ENCODE measurements around the gene MFN1. TPM values are rescaled to one million over a fixed set of nuclear protein-coding genes. Genes with fewer than 3 reads are reported as not detected.

The MFN1 gene
- total RNA-seq, 1 donor = 70.4 TPM

DNA sequence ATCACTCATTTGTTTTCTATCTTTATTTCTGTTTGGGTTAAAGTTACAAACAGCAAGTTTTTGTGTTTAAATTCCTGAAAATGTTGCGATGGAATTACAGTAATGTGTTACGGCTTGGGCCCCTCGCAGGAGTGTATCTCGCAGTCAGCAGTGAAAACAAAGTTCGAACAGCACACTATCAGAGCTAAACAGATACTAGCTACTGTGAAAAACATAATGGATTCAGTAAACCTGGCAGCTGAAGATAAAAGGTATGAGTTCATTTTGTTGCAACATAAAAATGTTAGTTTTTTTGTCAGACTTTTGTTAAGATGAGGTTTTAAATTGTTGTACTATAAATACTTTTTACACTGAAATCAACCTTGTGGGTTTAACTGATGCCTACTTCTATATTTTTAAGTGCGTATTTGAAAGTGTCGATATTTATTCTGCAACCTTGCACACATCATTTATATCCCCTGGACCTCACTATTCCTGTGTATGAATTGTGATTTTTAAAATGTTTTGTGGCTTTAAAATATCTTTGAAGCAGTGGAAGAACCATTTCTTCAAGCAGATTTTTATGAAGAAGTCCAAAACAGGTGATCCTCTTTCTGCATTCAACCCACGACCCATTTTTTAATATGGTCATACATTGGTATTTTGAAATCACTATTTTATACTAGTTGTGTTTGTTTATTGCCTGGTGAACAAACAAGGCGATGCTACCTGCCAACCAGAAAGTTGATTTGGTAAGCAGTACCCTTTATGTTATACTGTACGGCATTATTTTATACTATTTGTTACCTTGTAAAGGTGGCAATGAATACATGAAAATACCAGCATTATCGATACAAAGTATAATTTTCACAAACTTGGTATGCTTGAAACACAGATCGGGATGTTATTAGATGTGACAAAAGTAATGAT is 27.8 kb downstream of the MFN1 start:
- H3K4me3 ChIP-seq (ENCODE audit: low read depth, low read length) = no peak overlapping the region
- TF ChIP-seq, protein P1, sequence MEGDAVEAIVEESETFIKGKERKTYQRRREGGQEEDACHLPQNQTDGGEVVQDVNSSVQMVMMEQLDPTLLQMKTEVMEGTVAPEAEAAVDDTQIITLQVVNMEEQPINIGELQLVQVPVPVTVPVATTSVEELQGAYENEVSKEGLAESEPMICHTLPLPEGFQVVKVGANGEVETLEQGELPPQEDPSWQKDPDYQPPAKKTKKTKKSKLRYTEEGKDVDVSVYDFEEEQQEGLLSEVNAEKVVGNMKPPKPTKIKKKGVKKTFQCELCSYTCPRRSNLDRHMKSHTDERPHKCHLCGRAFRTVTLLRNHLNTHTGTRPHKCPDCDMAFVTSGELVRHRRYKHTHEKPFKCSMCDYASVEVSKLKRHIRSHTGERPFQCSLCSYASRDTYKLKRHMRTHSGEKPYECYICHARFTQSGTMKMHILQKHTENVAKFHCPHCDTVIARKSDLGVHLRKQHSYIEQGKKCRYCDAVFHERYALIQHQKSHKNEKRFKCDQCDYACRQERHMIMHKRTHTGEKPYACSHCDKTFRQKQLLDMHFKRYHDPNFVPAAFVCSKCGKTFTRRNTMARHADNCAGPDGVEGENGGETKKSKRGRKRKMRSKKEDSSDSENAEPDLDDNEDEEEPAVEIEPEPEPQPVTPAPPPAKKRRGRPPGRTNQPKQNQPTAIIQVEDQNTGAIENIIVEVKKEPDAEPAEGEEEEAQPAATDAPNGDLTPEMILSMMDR (IDR thresholded peaks at IDR 0.05; ENCODE audit: insufficient read depth, low read depth, low read length) = no peak
- DNase-seq (ENCODE audit: low read depth) = no peak

DNA sequence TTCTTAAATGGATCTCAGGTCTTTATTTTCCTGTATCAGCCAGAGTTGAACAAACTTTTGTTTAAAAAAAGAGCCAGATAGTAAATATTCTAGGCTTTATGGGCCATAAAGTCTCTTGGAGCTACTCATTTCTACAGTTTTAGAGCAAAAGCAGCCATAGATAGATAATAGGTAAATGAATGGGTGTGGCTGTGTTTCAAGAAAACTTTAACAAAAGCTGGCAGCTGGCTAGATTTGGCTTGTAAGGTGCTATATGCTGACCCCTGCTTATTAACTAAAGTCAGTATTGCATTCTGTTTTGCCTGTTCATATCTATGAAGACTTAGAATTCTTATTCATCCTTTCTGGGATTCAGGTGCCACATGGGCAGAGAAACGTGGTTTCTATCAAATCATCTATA is 29.0 kb downstream of the MFN1 start:
- H3K4me3 ChIP-seq (ENCODE audit: low read depth, low read length) = no peak overlapping the region
- DNase-seq (ENCODE audit: low read depth) = no peak
- TF ChIP-seq, protein P1 (IDR thresholded peaks at IDR 0.05; ENCODE audit: insufficient read depth, low read depth, low read length) = no peak

DNA sequence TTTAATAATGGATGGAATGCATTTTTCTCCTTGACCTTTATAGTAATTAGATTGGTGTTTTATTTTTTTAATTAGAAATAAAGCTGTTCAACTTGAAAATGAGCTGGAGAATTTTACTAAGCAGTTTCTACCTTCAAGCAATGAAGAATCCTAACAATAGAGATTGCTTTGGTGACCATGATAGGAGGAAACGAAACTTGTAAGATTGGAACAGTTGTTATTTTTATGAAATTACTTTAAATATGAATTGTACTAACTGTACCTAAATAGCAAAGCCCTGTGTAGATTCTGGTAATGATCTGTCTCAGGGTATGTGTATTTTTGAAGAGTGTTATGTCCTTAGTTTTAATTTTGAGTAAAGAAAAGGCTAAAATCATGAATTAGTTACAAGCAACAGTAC is 44.4 kb downstream of the MFN1 start:
- H3K4me3 ChIP-seq (ENCODE audit: low read depth, low read length) = no peak overlapping the region
- DNase-seq (ENCODE audit: low read depth) = no peak
- TF ChIP-seq, protein P1 (IDR thresholded peaks at IDR 0.05; ENCODE audit: insufficient read depth, low read depth, low read length) = no peak

DNA sequence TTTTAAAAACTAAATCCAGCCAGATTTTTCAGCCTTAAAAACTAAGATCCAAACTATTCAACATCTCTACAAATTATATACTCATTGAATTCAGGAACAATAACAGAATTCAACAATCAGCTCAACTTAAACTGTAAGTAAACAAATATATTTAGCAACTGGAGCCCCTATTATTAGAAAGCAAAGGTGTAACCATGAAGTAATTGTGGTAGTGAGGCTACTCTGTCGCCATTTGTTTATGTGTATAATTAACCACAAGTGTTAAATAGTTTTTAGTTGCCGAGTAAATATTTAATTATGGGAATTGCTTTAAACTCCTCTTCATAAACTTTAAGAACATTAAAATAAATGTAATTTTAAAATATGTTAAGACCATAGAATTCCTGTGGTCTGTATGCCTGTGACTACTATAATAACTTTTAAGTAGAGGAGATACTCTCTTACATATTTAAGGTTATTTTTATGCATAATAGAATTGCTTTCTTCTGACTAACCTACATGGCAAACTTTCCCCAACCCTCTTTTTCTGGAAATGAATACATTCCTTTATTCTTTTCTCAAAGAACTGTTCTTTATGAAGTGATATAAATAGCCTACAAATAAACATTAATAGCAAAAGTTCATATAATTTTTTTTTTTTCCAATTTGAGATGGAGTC is 51.2 kb downstream of the MFN1 start:
- H3K4me3 ChIP-seq (ENCODE audit: low read depth, low read length) = no peak overlapping the region
- TF ChIP-seq, protein P1 (IDR thresholded peaks at IDR 0.05; ENCODE audit: insufficient read depth, low read depth, low read length) = no peak
- DNase-seq (ENCODE audit: low read depth) = no peak

DNA sequence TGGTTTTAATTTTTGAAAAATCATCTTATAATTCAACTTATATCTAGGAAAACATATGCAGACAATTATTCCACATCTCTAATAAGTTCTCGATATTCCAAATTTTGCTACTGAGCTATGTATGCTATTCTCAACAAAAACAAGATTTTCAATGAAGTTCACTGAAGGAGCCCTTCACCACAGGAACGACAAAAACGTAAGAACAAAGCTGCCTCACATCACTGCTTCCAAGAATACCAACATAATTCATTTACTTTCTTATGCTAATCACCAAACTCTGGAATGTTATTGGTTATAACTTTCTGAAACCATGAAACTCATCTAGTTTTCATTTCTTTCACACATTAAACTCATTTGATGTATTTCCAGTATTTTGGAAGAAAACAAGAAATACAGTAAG is 54.1 kb downstream of the MFN1 start:
- TF ChIP-seq, protein P1 (IDR thresholded peaks at IDR 0.05; ENCODE audit: insufficient read depth, low read depth, low read length) = no peak
- DNase-seq (ENCODE audit: low read depth) = no peak
- no peak overlapping the region for H3K4me3 ChIP-seq (ENCODE audit: low read depth, low read length)

DNA sequence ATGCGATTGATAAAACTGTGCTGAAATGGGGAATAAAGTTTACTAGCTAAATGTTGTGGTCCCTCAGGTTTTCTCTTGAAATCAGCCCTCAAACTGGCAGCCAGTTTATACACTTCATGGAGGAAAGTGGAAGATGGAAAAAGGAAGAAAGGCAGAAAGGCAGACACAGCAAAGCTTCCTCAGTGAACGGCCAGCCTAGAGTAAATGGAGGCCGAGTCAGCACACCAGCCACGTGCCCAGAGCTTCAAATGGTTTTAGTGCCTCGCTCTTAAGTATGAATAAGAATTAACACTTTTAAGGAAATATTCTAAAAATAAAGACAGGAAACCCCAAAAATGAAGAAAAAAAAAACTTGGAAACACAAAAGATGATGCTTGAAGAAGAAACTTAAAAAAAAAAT is 55.5 kb downstream of the MFN1 start:
- H3K4me3 ChIP-seq (ENCODE audit: low read depth, low read length) = no peak overlapping the region
- TF ChIP-seq, protein P1 (IDR thresholded peaks at IDR 0.05; ENCODE audit: insufficient read depth, low read depth, low read length) = no peak
- DNase-seq (ENCODE audit: low read depth) = no peak
